ENCODE data around the gene TNFRSF1A.

- TF ChIP-seq CTCF (IDR thresholded peaks at IDR 0.05; ENCODE audit: low read depth, low read length, poor library complexity, severe bottlenecking) (no peak), EZH2phosphoT487 (IDR thresholded peaks at IDR 0.05; ENCODE audit: borderline replicate concordance, low read length) (no peak)
Observed at GRCh38 chr12:6368906-6369525, 27.1 kb upstream of the TNFRSF1A start.

All from DOHH2 (cell line).